ENCODE measurements around the gene FADS6.

DNA sequence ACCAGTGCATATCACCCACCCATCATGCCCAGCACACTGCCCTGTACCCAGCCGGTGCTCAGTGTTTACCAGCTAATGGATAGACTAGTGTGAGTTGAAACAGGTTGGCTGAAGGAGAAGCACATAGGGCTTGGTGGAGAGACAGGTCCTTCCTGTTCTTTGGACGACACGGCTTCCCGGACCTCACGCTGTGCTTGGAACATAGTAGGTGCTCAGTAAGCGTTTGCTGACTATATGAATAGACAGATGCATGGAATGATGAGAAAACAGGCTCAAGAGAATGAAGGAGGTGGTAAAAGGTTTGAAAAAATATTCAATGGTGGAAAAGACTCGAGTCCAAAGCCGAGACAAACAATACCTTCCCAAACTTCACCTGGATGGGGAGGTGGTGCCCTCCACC lies 6.8 kb upstream of the FADS6 start:
- no peak for TF ChIP-seq YEATS2 (CRISPR knock-in tag; IDR thresholded peaks at IDR 0.05; ENCODE audit: borderline replicate concordance)
- TF ChIP-seq, protein P1, sequence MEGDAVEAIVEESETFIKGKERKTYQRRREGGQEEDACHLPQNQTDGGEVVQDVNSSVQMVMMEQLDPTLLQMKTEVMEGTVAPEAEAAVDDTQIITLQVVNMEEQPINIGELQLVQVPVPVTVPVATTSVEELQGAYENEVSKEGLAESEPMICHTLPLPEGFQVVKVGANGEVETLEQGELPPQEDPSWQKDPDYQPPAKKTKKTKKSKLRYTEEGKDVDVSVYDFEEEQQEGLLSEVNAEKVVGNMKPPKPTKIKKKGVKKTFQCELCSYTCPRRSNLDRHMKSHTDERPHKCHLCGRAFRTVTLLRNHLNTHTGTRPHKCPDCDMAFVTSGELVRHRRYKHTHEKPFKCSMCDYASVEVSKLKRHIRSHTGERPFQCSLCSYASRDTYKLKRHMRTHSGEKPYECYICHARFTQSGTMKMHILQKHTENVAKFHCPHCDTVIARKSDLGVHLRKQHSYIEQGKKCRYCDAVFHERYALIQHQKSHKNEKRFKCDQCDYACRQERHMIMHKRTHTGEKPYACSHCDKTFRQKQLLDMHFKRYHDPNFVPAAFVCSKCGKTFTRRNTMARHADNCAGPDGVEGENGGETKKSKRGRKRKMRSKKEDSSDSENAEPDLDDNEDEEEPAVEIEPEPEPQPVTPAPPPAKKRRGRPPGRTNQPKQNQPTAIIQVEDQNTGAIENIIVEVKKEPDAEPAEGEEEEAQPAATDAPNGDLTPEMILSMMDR (CRISPR knock-in tag; IDR thresholded peaks at IDR 0.05), result no peak
- TF ChIP-seq POLR2A (IDR thresholded peaks at IDR 0.05; ENCODE audit: insufficient read depth in 1 of 2, low read depth in 2 of 2, low read length in 2 of 2), result no peak
- TF ChIP-seq, protein P2, sequence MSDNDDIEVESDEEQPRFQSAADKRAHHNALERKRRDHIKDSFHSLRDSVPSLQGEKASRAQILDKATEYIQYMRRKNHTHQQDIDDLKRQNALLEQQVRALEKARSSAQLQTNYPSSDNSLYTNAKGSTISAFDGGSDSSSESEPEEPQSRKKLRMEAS (IDR thresholded peaks at IDR 0.05), result no peak
- TF ChIP-seq SMAD9 (CRISPR knock-in tag; IDR thresholded peaks at IDR 0.05), result no peak
